Stimulated activated CD8-positive, alpha-beta memory T cell treated with anti-CD3 and anti-CD28 coated beads, Interleukin-7, amount 100 ng/mL, for 1 hour (primary cell): ENCODE data around the gene PDZRN3.

Experiments
- DNase-seq, 2 donors: peaks; one replicate each; pipeline ENCODE4 v3.0.0-alpha.2; 2020; ENCODE audit warnings: low read depth in 2 of 2

The PDZRN3 gene

GRCh38 chr3:73332558-73332957 is 292.2 kb downstream of the PDZRN3 start:
- DNase-seq, result no peak
